ENCODE results near the gene ESYT2. TPM values are rescaled to one million over a fixed set of nuclear protein-coding genes. Genes with fewer than 3 reads are reported as not detected.
A peak's percentile ranks its signal among the peaks of the same experiment; 100 is the strongest.

ESYT2 gene
- total and polyA plus RNA-seq, 8 donors: 8.1 to 31.8 (median 27.3) TPM

DNA sequence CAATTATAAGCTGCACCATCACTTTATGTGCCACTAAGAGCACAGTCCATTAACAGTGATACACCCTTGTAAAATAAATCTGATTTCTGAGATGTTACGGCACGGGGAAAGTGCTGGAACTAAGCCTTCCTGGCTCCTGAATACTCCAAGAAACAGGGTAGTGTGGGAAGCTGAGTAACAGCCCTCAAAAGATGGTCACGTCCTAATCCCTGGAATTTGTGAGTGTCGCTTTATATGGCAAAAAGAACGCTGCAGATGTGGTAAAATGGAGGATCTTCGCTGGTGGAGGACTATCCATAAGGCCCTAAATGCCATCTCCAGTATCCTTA lies 13.5 kb downstream of the ESYT2 start:
- no peaks in the 10 kb centered on the region for H3K36me3 ChIP-seq
- no peak overlapping the region for H3K4me3 ChIP-seq
- no peaks in the 10 kb centered on the region for H3K27me3 ChIP-seq
- TF ChIP-seq, protein P1, sequence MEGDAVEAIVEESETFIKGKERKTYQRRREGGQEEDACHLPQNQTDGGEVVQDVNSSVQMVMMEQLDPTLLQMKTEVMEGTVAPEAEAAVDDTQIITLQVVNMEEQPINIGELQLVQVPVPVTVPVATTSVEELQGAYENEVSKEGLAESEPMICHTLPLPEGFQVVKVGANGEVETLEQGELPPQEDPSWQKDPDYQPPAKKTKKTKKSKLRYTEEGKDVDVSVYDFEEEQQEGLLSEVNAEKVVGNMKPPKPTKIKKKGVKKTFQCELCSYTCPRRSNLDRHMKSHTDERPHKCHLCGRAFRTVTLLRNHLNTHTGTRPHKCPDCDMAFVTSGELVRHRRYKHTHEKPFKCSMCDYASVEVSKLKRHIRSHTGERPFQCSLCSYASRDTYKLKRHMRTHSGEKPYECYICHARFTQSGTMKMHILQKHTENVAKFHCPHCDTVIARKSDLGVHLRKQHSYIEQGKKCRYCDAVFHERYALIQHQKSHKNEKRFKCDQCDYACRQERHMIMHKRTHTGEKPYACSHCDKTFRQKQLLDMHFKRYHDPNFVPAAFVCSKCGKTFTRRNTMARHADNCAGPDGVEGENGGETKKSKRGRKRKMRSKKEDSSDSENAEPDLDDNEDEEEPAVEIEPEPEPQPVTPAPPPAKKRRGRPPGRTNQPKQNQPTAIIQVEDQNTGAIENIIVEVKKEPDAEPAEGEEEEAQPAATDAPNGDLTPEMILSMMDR (IDR thresholded peaks at IDR 0.05): no peak
- no peaks in the 10 kb centered on the region for H3K9me3 ChIP-seq
- DNase-seq (no peak), FAIRE-seq (no peak), ATAC-seq (no peak)
- peaks cover 26 to 55% (median 46%) of the 10 kb centered on the region in 3 donors for H3K4me1 ChIP-seq
- 92 to 95% methylated on average over 6 of the region's 6 CpGs for WGBS, 2 donors
- intact Hi-C loops (cut with DNase I): no loop called here
- peak overlapping the region in 2 of 4 donors; percentile 77 to 85 for H3K27ac ChIP-seq

DNA sequence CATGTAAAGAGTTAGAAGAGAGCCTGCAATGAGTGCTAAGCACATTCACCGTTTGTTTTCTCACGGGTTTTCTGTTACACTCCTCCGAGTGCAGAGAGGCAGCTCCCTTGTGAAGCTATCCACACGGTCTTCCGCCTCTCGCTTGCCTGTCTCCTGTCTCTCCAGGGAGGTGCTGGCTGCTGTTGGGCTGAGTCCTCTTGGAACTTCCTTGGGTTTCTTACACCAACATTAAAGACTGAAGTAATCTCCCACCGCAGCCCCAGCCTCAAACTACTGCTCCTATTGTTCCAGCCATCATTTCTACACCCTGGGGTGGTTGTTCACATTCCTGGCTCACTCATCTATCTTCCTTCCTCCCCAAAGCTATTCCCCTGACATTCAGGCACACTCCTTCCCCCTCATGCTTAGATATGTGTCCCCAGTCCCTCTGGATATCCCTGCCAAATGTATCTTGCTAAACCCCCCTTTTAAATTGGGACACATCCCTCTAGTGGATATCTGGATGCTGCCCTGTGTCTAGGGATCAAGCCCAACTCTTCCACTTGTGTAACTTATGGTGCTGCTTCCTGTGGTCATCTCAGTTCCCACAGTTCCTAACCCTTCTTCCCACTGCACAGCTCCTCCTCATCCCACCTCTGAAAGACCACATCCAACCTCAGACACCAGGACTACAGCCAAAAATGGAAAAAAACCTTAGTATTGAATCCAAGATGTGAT lies 14.1 kb downstream of the ESYT2 start:
- WGBS, 2 donors: 76 to 79% methylated on average over 7 of the region's 7 CpGs
- DNase-seq (no peak), FAIRE-seq (no peak), ATAC-seq (no peak)
- no peak overlapping the region for H3K4me3 ChIP-seq
- no peaks in the 10 kb centered on the region for H3K27me3 ChIP-seq
- H3K36me3 ChIP-seq: no peaks in the 10 kb centered on the region
- intact Hi-C loops (cut with DNase I): no loop called here
- TF ChIP-seq, protein P1 (IDR thresholded peaks at IDR 0.05): no peak
- peaks cover 27 to 53% (median 46%) of the 10 kb centered on the region in 3 donors for H3K4me1 ChIP-seq
- H3K9me3 ChIP-seq: no peaks in the 10 kb centered on the region
- H3K27ac ChIP-seq: no peak overlapping the region

DNA sequence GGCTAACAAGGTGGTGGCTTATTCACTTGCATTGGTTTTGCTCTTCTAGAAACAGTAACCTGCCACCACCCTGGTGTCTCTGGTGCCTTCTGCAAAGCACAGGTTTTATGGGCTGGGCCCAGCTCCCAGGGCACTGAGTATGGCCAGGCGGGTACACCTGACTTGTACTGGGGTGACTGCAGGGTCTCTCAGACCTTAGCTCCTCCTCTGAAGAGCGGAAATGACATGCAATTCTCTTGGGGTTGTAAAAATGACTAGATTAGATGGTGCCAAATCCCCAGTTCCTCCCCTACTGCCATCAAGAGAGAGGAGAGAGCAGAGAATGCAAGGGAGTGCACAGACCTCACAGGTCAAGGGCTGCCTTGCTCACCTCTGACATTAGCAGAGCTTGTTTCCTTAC lies 14.7 kb downstream of the ESYT2 start:
- H3K27ac ChIP-seq: no peak overlapping the region
- intact Hi-C loops (cut with DNase I): no loop called here
- WGBS, 2 donors: 90 to 100% methylated on average over 2 of the region's 2 CpGs

DNA sequence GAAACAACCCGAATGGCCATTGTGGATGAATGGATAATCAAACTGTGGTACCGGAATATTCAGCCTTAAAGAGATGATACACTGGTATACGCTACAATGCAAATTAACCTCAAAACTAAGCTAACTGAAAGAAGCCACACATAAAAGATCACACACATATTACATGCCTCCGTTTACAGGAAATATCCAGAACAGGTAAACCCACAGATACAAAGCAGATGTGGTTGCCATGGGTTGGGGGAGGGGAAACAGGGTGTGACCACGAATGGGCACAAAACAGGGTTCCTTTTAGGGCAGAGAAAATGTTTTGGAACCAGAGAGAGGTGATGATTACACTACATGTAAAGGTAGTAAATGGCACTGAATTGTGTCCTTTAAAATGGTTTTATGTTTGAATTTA lies 16.6 kb downstream of the ESYT2 start:
- no peak for DNase-seq
- TF ChIP-seq, protein P1 (IDR thresholded peaks at IDR 0.05): no peak
- WGBS, 2 donors: 88 to 91% methylated on average over 5 of the region's 5 CpGs
- Histone ChIP-seq H3K27ac (no peak overlapping the region), H3K4me3 (no peak overlapping the region), H3K9me3 (no peaks in the 10 kb centered on the region), H3K36me3 (no peaks in the 10 kb centered on the region), H3K4me1 (peaks cover 13 to 31% (median 29%) of the 10 kb centered on the region in 3 donors), H3K27me3 (no peaks in the 10 kb centered on the region)
- no peak for ATAC-seq
- FAIRE-seq: no peak
- intact Hi-C loops (cut with DNase I): no loop called here

More for the DNA sequence above, 14.7 kb downstream of the ESYT2 start:
- FAIRE-seq (no peak), ATAC-seq (no peak), DNase-seq (no peak)
- H3K36me3 ChIP-seq: no peaks in the 10 kb centered on the region
- TF ChIP-seq, protein P1 (IDR thresholded peaks at IDR 0.05): no peak
- no peak overlapping the region for H3K4me3 ChIP-seq
- no peaks in the 10 kb centered on the region for H3K27me3 ChIP-seq
- peaks cover 27 to 51% (median 46%) of the 10 kb centered on the region in 3 donors for H3K4me1 ChIP-seq
- H3K9me3 ChIP-seq: no peaks in the 10 kb centered on the region

DNA sequence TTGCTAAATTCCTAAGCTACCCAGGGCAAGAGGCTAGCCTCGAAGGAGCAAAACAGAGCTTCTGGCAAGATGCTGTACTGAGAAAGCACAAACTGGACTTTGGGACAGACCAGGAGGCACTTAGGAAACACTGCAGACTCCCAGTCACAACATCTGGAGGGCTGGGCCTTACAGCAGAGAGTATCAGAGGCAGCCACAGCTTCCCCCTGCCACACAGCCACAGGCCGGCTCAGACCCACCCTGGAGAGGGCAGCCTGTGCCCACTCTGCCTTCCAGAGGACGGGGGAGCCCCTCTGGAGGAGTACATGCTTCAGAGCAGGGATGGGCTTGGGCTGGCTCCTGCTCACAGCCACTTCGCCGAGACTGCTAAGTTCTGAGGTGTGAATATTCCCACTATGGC lies 17.4 kb downstream of the ESYT2 start:
- no peaks in the 10 kb centered on the region for H3K27me3 ChIP-seq
- H3K36me3 ChIP-seq: no peaks in the 10 kb centered on the region
- FAIRE-seq (no peak), DNase-seq (no peak), ATAC-seq (peak in 3 of 4 donors; percentile 22 to 43 (median 40))
- no peaks in the 10 kb centered on the region for H3K9me3 ChIP-seq
- peak overlapping the region in 3 of 4 donors; percentile 6 to 61 (median 20) for H3K27ac ChIP-seq
- H3K4me3 ChIP-seq: no peak overlapping the region
- peaks cover 13 to 24% (median 21%) of the 10 kb centered on the region in 3 donors for H3K4me1 ChIP-seq
- intact Hi-C loops (cut with DNase I): no loop called here
- 85 to 88% methylated on average over 5 of the region's 5 CpGs for WGBS, 2 donors
- TF ChIP-seq, protein P1 (IDR thresholded peaks at IDR 0.05): no peak

Data from pancreas (tissue), 10 donors.